Measurements from ENCODE around the gene PDYN. TPM values are rescaled to one million over a fixed set of nuclear protein-coding genes. Genes with fewer than 3 reads are reported as not detected.

The PDYN gene
- polyA plus RNA-seq, 2 donors: not detected

DNA sequence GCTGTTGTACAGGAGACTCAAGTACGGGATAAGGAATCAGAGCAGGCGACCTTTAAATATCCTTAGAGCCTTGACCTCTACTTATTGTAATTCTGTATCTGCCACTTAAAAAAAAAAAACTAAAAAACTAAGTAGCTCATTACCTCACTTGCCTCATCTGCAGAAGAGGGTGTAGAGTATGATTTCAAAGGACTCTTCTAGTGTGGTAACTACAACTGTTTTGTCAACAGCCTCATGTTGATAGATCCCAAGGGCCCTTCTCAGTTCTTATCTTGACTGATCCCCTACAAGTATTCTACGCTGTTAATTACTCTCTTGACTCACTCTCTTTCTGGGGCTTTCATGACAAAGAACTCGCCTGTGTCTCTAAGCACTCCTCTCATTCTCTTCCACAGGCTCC, 16.7 kb upstream of the PDYN start:
- H3K27ac ChIP-seq (ENCODE audit: low read depth in 2 of 2, low read length in 1 of 2): no peak overlapping the region
- no peak overlapping the region for H3K4me3 ChIP-seq (ENCODE audit: low read depth in 1 of 2, low read length in 2 of 2)
- WGBS, 2 donors: 39 to 49% methylated on average over 4 of the region's 4 CpGs
- peaks cover 0 to 4% of the 10 kb centered on the region in 2 donors for H3K4me1 ChIP-seq (ENCODE audit: control insufficient read depth in 2 of 2, insufficient read depth in 2 of 2, low read length in 1 of 2)
- H3K9me3 ChIP-seq (ENCODE audit: control insufficient read depth in 2 of 2, insufficient read depth in 1 of 2, low read depth in 1 of 2, low read length in 1 of 2): no peaks in the 10 kb centered on the region
- H3K27me3 ChIP-seq (ENCODE audit: control insufficient read depth in 1 of 2, insufficient read depth in 2 of 2, low read length in 2 of 2): no peaks in the 10 kb centered on the region
- no peaks in the 10 kb centered on the region for H3K36me3 ChIP-seq (ENCODE audit: control insufficient read depth in 2 of 2, insufficient read depth in 2 of 2, low read length in 1 of 2)

DNA sequence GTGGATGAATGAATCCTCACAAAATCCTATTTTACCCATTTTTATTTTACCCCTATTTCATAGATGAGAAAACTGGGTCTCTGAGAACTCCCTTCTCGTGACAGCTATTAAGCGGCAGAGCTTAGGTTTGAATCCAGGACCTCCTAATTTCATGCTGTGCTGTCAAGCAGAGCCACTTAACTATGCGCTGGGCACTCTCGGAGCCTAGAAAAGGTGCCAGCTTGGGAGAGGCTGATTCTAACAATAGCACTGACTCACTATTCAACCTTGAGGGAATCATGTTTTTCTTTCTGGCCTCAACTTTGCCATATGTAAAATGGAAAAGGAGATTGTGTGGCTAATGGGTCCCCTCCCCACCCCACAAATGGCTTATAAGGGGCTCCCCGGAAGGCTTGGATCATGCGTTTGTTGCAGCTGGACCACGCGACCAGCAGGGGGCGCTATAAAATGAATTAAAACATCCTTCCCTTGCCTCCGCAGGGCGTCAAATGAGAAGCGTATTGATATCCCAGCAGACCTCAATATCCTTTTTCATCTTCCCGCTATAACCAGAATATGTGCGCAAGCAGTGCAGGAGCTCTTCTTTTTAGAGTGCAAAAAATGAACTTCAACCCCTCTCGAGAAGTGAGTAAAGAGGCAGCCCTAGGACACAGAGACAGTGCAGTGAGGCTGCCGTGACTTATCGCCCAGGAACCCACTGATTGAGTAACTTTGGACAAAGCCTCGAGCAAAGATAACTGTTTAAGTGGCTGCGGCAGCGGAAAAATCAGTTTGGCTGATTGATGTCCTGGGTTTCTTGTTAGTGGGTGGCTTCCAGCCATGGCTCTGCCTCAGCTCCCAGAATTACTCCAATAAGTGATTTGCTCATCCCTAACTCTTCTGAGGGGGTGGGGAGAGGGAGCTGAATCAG, 12.8 kb upstream of the PDYN start:
- peaks cover 0 to 4% of the 10 kb centered on the region in 2 donors for H3K4me1 ChIP-seq (ENCODE audit: control insufficient read depth in 2 of 2, insufficient read depth in 2 of 2, low read length in 1 of 2)

DNA sequence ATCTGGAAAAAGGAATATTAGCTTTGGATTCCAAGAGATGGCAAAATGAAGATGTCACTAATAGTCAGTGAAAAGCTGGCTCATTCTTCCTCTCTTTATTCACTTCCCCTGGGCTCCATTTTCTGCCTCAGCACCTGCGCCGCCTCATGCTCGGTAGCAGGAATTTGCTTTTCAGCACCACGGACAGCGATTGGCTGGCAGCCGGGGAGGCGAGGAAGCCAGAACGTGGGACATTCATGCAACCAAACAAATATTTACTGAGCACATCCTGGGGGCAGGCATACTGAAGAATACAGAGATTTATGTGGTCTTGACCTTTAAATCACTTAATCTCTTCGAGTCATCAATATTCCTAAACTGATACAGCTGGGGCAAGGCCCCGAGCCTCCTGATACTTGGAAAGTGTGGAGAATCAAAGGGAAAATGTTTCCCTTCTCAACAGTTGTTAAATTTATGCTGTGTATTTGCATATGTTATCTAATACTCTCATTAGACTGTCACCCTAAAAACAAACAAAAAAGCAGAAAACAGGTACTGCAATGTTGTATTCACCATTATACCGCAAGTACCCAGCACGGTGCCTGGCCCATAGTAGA, 12.1 kb upstream of the PDYN start:
- Histone ChIP-seq H3K27ac (ENCODE audit: low read depth in 2 of 2, low read length in 1 of 2) (no peak overlapping the region), H3K27me3 (ENCODE audit: control insufficient read depth in 1 of 2, insufficient read depth in 2 of 2, low read length in 2 of 2) (no peaks in the 10 kb centered on the region), H3K4me1 (ENCODE audit: control insufficient read depth in 2 of 2, insufficient read depth in 2 of 2, low read length in 1 of 2) (peaks cover 0 to 4% of the 10 kb centered on the region in 2 donors), H3K9me3 (ENCODE audit: control insufficient read depth in 2 of 2, insufficient read depth in 1 of 2, low read depth in 1 of 2, low read length in 1 of 2) (no peaks in the 10 kb centered on the region), H3K4me3 (ENCODE audit: low read depth in 1 of 2, low read length in 2 of 2) (no peak overlapping the region), H3K36me3 (ENCODE audit: control insufficient read depth in 2 of 2, insufficient read depth in 2 of 2, low read length in 1 of 2) (no peaks in the 10 kb centered on the region)
- WGBS, 2 donors: 14% methylated on average over 12 of the region's 12 CpGs

More for the DNA sequence above, 12.8 kb upstream of the PDYN start:
- no peak overlapping the region for H3K27ac ChIP-seq (ENCODE audit: low read depth in 2 of 2, low read length in 1 of 2)
- no peak overlapping the region for H3K4me3 ChIP-seq (ENCODE audit: low read depth in 1 of 2, low read length in 2 of 2)
- WGBS, 2 donors: 24 to 26% methylated on average over 20 of the region's 20 CpGs
- H3K36me3 ChIP-seq (ENCODE audit: control insufficient read depth in 2 of 2, insufficient read depth in 2 of 2, low read length in 1 of 2): no peaks in the 10 kb centered on the region
- no peaks in the 10 kb centered on the region for H3K9me3 ChIP-seq (ENCODE audit: control insufficient read depth in 2 of 2, insufficient read depth in 1 of 2, low read depth in 1 of 2, low read length in 1 of 2)
- no peaks in the 10 kb centered on the region for H3K27me3 ChIP-seq (ENCODE audit: control insufficient read depth in 1 of 2, insufficient read depth in 2 of 2, low read length in 2 of 2)

DNA sequence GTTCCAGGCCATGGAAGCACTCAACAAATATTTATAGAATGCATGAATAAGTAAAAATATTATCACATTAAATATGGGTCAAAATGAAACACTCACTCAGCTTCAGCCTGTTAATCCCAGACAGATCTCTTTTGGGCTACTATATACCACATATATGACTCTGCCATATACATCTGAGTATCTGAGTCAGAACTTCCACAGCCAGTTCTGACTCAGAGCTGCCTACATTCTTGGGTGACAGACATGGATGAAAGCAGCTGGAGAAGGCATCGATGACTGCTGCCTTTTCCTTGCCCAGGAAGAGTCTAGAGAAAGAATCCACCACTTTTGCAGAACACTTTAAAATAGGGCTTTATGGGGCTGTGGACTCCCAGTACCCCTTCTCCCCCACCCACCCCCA, 11.5 kb upstream of the PDYN start:
- 83 to 87% methylated on average over 1 of the region's 1 CpG for WGBS, 2 donors
- Histone ChIP-seq H3K4me3 (ENCODE audit: low read depth in 1 of 2, low read length in 2 of 2) (no peak overlapping the region), H3K27me3 (ENCODE audit: control insufficient read depth in 1 of 2, insufficient read depth in 2 of 2, low read length in 2 of 2) (no peaks in the 10 kb centered on the region), H3K4me1 (ENCODE audit: control insufficient read depth in 2 of 2, insufficient read depth in 2 of 2, low read length in 1 of 2) (peaks cover 0 to 4% of the 10 kb centered on the region in 2 donors), H3K9me3 (ENCODE audit: control insufficient read depth in 2 of 2, insufficient read depth in 1 of 2, low read depth in 1 of 2, low read length in 1 of 2) (no peaks in the 10 kb centered on the region), H3K36me3 (ENCODE audit: control insufficient read depth in 2 of 2, insufficient read depth in 2 of 2, low read length in 1 of 2) (no peaks in the 10 kb centered on the region), H3K27ac (ENCODE audit: low read depth in 2 of 2, low read length in 1 of 2) (no peak overlapping the region)

DNA sequence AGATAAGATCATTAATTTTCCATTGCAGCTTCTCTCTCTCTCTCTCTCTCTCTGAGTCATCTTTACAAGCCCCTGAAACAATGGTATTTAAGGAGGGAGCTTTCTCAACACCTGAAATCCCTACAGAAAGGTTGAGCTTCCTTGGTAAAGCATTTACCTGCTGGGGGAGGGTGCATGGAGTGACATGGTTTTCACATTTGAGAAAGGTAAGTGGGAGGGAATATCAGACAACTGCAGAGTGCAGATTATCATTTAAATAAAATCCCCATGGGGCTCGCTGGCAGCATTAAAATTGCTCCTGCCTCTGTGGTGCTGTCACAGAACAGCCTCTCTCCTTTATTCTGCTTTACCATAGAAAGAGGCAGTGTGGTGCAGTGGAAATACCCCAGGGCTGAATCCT, 10.3 kb upstream of the PDYN start:
- 12 to 28% methylated on average over 1 of the region's 1 CpG for WGBS, 2 donors
- Histone ChIP-seq H3K9me3 (ENCODE audit: control insufficient read depth in 2 of 2, insufficient read depth in 1 of 2, low read depth in 1 of 2, low read length in 1 of 2) (no peaks in the 10 kb centered on the region), H3K4me3 (ENCODE audit: low read depth in 1 of 2, low read length in 2 of 2) (no peak overlapping the region), H3K27ac (ENCODE audit: low read depth in 2 of 2, low read length in 1 of 2) (no peak overlapping the region), H3K27me3 (ENCODE audit: control insufficient read depth in 1 of 2, insufficient read depth in 2 of 2, low read length in 2 of 2) (no peaks in the 10 kb centered on the region), H3K4me1 (ENCODE audit: control insufficient read depth in 2 of 2, insufficient read depth in 2 of 2, low read length in 1 of 2) (peaks cover 0 to 4% of the 10 kb centered on the region in 2 donors), H3K36me3 (ENCODE audit: control insufficient read depth in 2 of 2, insufficient read depth in 2 of 2, low read length in 1 of 2) (no peaks in the 10 kb centered on the region)

DNA sequence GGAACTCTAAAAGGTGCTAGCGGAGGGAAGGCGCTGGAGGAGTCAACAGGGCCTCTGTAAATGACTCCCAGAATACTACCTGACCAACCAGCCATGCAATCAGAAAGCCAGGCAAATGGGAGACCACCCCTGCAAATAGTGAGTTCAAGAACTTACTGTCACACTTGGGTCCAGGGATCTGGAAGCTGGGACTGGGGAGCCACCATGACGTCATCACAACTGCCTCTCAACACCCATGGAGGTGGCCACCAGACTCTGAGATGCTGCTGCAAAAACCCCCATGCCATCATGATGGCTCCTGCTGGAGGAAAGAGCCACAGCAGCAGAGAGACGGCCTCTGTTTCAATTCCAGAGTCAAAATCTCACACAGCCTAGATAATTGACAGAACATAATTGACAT, 8.5 kb upstream of the PDYN start:
- H3K36me3 ChIP-seq (ENCODE audit: control insufficient read depth in 2 of 2, insufficient read depth in 2 of 2, low read length in 1 of 2): no peaks in the 10 kb centered on the region
- 78% methylated on average over 4 of the region's 4 CpGs for WGBS, 2 donors
- peaks cover 0 to 4% of the 10 kb centered on the region in 2 donors for H3K4me1 ChIP-seq (ENCODE audit: control insufficient read depth in 2 of 2, insufficient read depth in 2 of 2, low read length in 1 of 2)
- no peaks in the 10 kb centered on the region for H3K9me3 ChIP-seq (ENCODE audit: control insufficient read depth in 2 of 2, insufficient read depth in 1 of 2, low read depth in 1 of 2, low read length in 1 of 2)
- peaks cover 0 to 5% of the 10 kb centered on the region in 2 donors for H3K27me3 ChIP-seq (ENCODE audit: control insufficient read depth in 1 of 2, insufficient read depth in 2 of 2, low read length in 2 of 2)
- no peak overlapping the region for H3K27ac ChIP-seq (ENCODE audit: low read depth in 2 of 2, low read length in 1 of 2)
- H3K4me3 ChIP-seq (ENCODE audit: low read depth in 1 of 2, low read length in 2 of 2): no peak overlapping the region

DNA sequence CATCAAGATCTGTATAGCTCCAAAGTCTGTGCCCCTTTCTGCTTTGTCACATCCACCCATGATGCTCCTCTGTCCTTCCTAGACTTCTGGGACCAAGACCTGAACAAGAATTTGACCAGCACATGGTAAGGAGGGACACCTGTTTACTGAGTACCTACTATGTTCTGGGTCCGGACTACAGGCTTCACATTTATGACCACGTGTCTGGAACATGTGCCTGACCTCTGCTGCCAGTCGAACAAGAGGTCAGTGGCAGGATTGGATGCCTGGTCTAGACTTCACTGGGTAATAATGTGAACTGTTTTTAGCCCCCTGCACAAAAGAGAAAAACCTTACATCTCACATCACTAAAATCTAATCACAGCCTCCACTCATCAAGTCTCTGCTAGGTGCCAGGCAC, 7.3 kb upstream of the PDYN start:
- Histone ChIP-seq H3K27me3 (ENCODE audit: control insufficient read depth in 1 of 2, insufficient read depth in 2 of 2, low read length in 2 of 2) (peaks cover 0 to 5% of the 10 kb centered on the region in 2 donors), H3K4me1 (ENCODE audit: control insufficient read depth in 2 of 2, insufficient read depth in 2 of 2, low read length in 1 of 2) (no peaks in the 10 kb centered on the region), H3K9me3 (ENCODE audit: control insufficient read depth in 2 of 2, insufficient read depth in 1 of 2, low read depth in 1 of 2, low read length in 1 of 2) (no peaks in the 10 kb centered on the region), H3K36me3 (ENCODE audit: control insufficient read depth in 2 of 2, insufficient read depth in 2 of 2, low read length in 1 of 2) (no peaks in the 10 kb centered on the region), H3K4me3 (ENCODE audit: low read depth in 1 of 2, low read length in 2 of 2) (no peak overlapping the region), H3K27ac (ENCODE audit: low read depth in 2 of 2, low read length in 1 of 2) (no peak overlapping the region)
- 74 to 77% methylated on average over 3 of the region's 3 CpGs for WGBS, 2 donors

DNA sequence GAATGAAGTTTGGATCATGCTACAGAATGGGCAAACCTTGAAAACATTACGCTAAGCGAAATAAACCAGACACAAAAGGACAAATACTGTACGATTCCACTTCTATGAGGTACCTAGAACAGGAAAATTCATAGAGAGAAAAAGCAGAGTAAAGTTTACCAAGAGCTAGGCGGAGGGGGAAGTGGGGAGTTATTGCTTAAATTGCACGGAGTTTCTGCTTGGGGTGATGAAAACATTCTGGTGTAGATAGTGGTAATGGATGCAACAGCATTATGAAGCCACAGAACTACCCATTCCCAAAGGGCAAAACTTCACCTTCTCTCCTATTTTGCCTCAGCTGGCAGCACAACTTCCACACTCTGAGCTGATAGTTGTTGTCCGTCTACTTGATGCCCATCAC, 6.4 kb upstream of the PDYN start:
- Histone ChIP-seq H3K27ac (ENCODE audit: low read depth in 2 of 2, low read length in 1 of 2) (no peak overlapping the region), H3K27me3 (ENCODE audit: control insufficient read depth in 1 of 2, insufficient read depth in 2 of 2, low read length in 2 of 2) (peaks cover 0 to 5% of the 10 kb centered on the region in 2 donors), H3K4me1 (ENCODE audit: control insufficient read depth in 2 of 2, insufficient read depth in 2 of 2, low read length in 1 of 2) (no peaks in the 10 kb centered on the region), H3K4me3 (ENCODE audit: low read depth in 1 of 2, low read length in 2 of 2) (no peak overlapping the region), H3K9me3 (ENCODE audit: control insufficient read depth in 2 of 2, insufficient read depth in 1 of 2, low read depth in 1 of 2, low read length in 1 of 2) (no peaks in the 10 kb centered on the region), H3K36me3 (ENCODE audit: control insufficient read depth in 2 of 2, insufficient read depth in 2 of 2, low read length in 1 of 2) (no peaks in the 10 kb centered on the region)
- WGBS, 2 donors: 68 to 79% methylated on average over 6 of the region's 6 CpGs

DNA sequence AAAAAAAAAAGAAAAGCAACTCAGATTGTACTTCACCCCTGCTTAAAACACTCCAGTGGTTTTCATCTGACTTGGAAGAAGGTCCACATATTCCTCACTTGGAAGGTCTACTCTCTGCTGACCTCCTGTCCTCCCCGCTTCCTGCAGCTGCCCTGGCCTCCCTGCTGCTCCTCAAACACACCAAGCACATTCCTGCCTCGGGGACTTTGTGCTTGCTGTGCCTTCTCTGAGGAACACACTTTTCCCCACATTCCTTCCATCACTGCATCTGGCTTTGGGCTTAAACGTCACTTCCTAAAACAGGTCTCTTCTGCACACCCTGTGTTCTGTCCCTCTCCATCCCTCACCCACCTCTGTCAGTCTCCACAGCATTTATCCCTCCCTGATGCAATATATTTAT, 4.9 kb upstream of the PDYN start:
- Histone ChIP-seq H3K27me3 (ENCODE audit: control insufficient read depth in 1 of 2, insufficient read depth in 2 of 2, low read length in 2 of 2) (peaks cover 2 to 5% of the 10 kb centered on the region in 2 donors), H3K4me3 (ENCODE audit: low read depth in 1 of 2, low read length in 2 of 2) (no peak overlapping the region), H3K9me3 (ENCODE audit: control insufficient read depth in 2 of 2, insufficient read depth in 1 of 2, low read depth in 1 of 2, low read length in 1 of 2) (no peaks in the 10 kb centered on the region), H3K27ac (ENCODE audit: low read depth in 2 of 2, low read length in 1 of 2) (no peak overlapping the region), H3K36me3 (ENCODE audit: control insufficient read depth in 2 of 2, insufficient read depth in 2 of 2, low read length in 1 of 2) (no peaks in the 10 kb centered on the region), H3K4me1 (ENCODE audit: control insufficient read depth in 2 of 2, insufficient read depth in 2 of 2, low read length in 1 of 2) (no peaks in the 10 kb centered on the region)
- 43 to 50% methylated on average over 3 of the region's 3 CpGs for WGBS, 2 donors

DNA sequence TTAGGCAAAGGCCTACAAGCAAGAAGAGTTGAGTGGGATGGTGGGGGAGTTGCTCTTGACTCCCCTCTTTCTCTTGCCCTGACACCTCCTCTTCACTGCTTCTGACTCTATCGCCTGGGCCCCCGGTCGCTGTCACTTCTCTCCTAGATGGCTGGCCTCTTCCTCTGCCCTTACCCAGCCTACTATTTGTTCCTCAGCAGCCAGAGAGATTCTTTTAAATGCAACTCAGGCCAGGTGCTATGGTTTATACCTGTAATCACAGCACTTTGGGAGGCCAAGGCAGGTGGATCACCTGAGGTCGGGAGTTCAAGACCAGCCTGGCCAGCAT, 4.3 kb upstream of the PDYN start:
- no peak overlapping the region for H3K4me3 ChIP-seq (ENCODE audit: low read depth in 1 of 2, low read length in 2 of 2)
- H3K4me1 ChIP-seq (ENCODE audit: control insufficient read depth in 2 of 2, insufficient read depth in 2 of 2, low read length in 1 of 2): no peaks in the 10 kb centered on the region
- WGBS, 2 donors: 78 to 85% methylated on average over 4 of the region's 4 CpGs
- no peaks in the 10 kb centered on the region for H3K9me3 ChIP-seq (ENCODE audit: control insufficient read depth in 2 of 2, insufficient read depth in 1 of 2, low read depth in 1 of 2, low read length in 1 of 2)
- H3K27me3 ChIP-seq (ENCODE audit: control insufficient read depth in 1 of 2, insufficient read depth in 2 of 2, low read length in 2 of 2): peaks cover 5 to 6% of the 10 kb centered on the region in 2 donors
- no peak overlapping the region for H3K27ac ChIP-seq (ENCODE audit: low read depth in 2 of 2, low read length in 1 of 2)
- no peaks in the 10 kb centered on the region for H3K36me3 ChIP-seq (ENCODE audit: control insufficient read depth in 2 of 2, insufficient read depth in 2 of 2, low read length in 1 of 2)
